LNCAP (cell line): ENCODE data around the gene ARHGAP18.
A peak's percentile ranks its signal among the peaks of the same experiment; 100 is the strongest.

ENCODE experiments used
- CTCF ChIP-seq: fragments of 450-650 bp; IDR thresholded peaks from 2 replicates; pipeline ENCODE4 v1.5.1; 2017; ENCODE audit warnings: mild to moderate bottlenecking

ARHGAP18 gene

GRCh38 chr6:129672341-129672682 is 37.7 kb downstream of the ARHGAP18 start:
- TF ChIP-seq CTCF, result no peak

GRCh38 chr6:129671442-129672340 is 38.3 kb downstream of the ARHGAP18 start:
- TF ChIP-seq CTCF, result no peak

- TF ChIP-seq CTCF, result no peak
These were observed 39.3 kb downstream of the ARHGAP18 start for GRCh38 chr6:129670634-129671033.

GRCh38 chr6:129667621-129668020 is 42.4 kb downstream of the ARHGAP18 start:
- no peak for TF ChIP-seq CTCF

GRCh38 chr6:129667034-129667433 is 42.9 kb downstream of the ARHGAP18 start:
- peak; percentile 21; the same call in 1 of the 2 replicates for TF ChIP-seq CTCF

GRCh38 chr6:129665555-129665954 is 44.4 kb downstream of the ARHGAP18 start:
- no peak for TF ChIP-seq CTCF

GRCh38 chr6:129663531-129663930 is 46.4 kb downstream of the ARHGAP18 start:
- no peak for TF ChIP-seq CTCF
